Spleen (tissue), 7 donors: Measurements from ENCODE around the gene RBM38.

Experiments used
- CTCF ChIP-seq, 11 experiments: fragments of 200-600 bp in 7 of 11; fragments of 450-650 bp in 4 of 11; sonication (generic) in 4 of 11; IDR thresholded peaks in 8 of 11; conservative IDR thresholded peaks in 3 of 11; 1 replicate in 7 of 11; 2 replicates in 4 of 11; pipeline versions ENCODE4 v1.4.0 to v1.8.0; 2016 to 2021; ENCODE audit warnings: antibody characterized with exemption in 11 of 11, inconsistent platforms in 4 of 11, mild to moderate bottlenecking in 1 of 11
- POLR2A ChIP-seq, 3 donors: fragments of 450-650 bp; IDR thresholded peaks; one replicate each; pipeline ENCODE4 v1.5.1; 2017; ENCODE audit warnings: antibody characterized with exemption in 3 of 3, mild to moderate bottlenecking in 1 of 3
- POLR2AphosphoS5 ChIP-seq, 3 donors: sonication (generic); formaldehyde crosslinking; IDR thresholded peaks; one replicate each; pipeline ENCODE4 v1.5.1; 2017; ENCODE audit warnings: antibody characterized with exemption in 3 of 3
- donor health status: DM: no; HTN: no; CAD: no; lungs with moderate emphysema.
- donor health status: DM: no; HTN: no; CAD: no.
- donor health status: DM: no; HTN: no; CAD: no.

- TF ChIP-seq CTCF (IDR thresholded peaks at IDR 0.05 in 8 of 11, conservative IDR thresholded peaks at IDR 0.05 in 3 of 11) (no peak), POLR2A (IDR thresholded peaks at IDR 0.05) (no peak), POLR2AphosphoS5 (IDR thresholded peaks at IDR 0.05) (no peak)
These were observed 51.7 kb downstream of the RBM38 start for GRCh38 chr20:57442888-57443239.
